Measurements from ENCODE around the gene CFHR1.

CFHR1 gene

GRCh38 chr1:196857188-196857587 is 37.7 kb downstream of the CFHR1 start:
- TF ChIP-seq CTCF (IDR thresholded peaks at IDR 0.05; ENCODE audit: insufficient read depth, low read length, poor library complexity, severe bottlenecking) = no peak
- no peaks in the 10 kb centered on the region for H3K36me3 ChIP-seq (ENCODE audit: control insufficient read depth, insufficient read depth, low read length)

GRCh38 chr1:196858811-196859210 is 39.3 kb downstream of the CFHR1 start:
- no peak for DNase-seq (ENCODE audit: extremely low read depth, insufficient read length)
- Histone ChIP-seq H3K27me3 (replicated peaks; ENCODE audit: control insufficient read depth, insufficient read depth, low read length) (no peaks in the 10 kb centered on the region), H3K4me3 (replicated peaks; ENCODE audit: low read depth, low read length) (no peak overlapping the region), H3K36me3 (ENCODE audit: control insufficient read depth, insufficient read depth, low read length) (no peaks in the 10 kb centered on the region)
- TF ChIP-seq CTCF (IDR thresholded peaks at IDR 0.05; ENCODE audit: insufficient read depth, low read length, poor library complexity, severe bottlenecking) = no peak

More at GRCh38 chr1:196857188-196857587, 37.7 kb downstream of the CFHR1 start:
- Histone ChIP-seq H3K4me3 (replicated peaks; ENCODE audit: low read depth, low read length) (no peak overlapping the region), H3K27me3 (replicated peaks; ENCODE audit: control insufficient read depth, insufficient read depth, low read length) (no peaks in the 10 kb centered on the region)
- no peak for DNase-seq (ENCODE audit: extremely low read depth, insufficient read length)

DNA sequence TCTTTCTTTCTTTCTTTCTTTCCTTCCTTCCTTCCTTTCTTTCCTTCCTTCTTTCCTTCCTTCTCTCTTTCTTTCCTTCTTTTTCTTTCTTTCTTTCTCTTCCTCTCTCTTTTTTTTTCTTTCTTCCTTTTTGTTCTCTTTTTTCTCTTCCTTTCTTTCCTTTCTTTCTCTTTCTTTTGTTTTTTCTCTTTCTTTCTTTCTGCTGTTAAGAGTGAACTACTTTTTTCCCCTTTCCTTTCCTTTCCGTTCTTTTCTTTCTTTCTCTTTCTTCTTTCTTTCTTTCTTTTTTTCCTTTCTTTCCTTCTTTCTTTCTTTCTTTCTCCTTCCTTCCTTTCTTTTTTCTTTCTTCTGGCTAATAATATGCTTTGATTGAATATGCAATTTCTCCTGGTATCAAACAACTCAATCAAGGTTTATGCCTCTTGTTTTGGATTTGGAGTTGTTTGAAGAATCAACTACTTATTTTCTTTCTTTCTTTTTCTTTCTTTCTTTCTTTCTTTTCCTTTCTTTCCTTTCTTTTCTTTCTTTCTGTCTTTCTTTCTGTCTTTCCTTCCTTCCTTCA is 40.9 kb downstream of the CFHR1 start:
- no peaks in the 10 kb centered on the region for H3K27me3 ChIP-seq (replicated peaks; ENCODE audit: control insufficient read depth, insufficient read depth, low read length)
- no peak for DNase-seq (ENCODE audit: extremely low read depth, insufficient read length)
- no peak overlapping the region for H3K4me3 ChIP-seq (replicated peaks; ENCODE audit: low read depth, low read length)
- H3K36me3 ChIP-seq (ENCODE audit: control insufficient read depth, insufficient read depth, low read length) = no peaks in the 10 kb centered on the region
- TF ChIP-seq CTCF (IDR thresholded peaks at IDR 0.05; ENCODE audit: insufficient read depth, low read length, poor library complexity, severe bottlenecking) = no peak

- DNase-seq (ENCODE audit: extremely low read depth, insufficient read length) = no peak
- Histone ChIP-seq H3K36me3 (ENCODE audit: control insufficient read depth, insufficient read depth, low read length) (no peaks in the 10 kb centered on the region), H3K4me3 (replicated peaks; ENCODE audit: low read depth, low read length) (no peak overlapping the region), H3K27me3 (replicated peaks; ENCODE audit: control insufficient read depth, insufficient read depth, low read length) (no peaks in the 10 kb centered on the region)
- TF ChIP-seq CTCF (IDR thresholded peaks at IDR 0.05; ENCODE audit: insufficient read depth, low read length, poor library complexity, severe bottlenecking) = no peak
Measured at GRCh38 chr1:196861429-196861828, 41.9 kb downstream of the CFHR1 start.

DNA sequence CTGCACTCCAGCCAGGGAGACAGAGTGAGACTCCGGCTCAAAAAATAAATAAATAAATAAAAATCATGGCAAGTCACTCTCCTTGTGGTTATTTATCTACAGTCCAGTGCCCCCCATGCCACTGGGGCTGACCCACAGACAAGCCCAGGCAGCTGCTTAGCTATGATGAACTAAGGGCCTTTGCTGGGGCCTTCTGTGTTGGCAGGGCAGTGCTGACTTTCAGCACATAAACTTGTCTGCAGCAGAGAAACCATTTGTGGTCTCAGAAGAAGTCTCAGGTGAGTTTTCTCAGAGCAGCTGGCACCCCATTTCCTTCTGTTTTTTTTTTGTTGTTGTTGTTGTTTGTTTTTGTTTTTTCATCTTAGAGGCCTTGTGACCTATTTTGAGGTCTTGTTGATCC is 47.4 kb downstream of the CFHR1 start:
- DNase-seq (ENCODE audit: extremely low read depth, insufficient read length) = no peak
- H3K4me3 ChIP-seq (replicated peaks; ENCODE audit: low read depth, low read length) = no peak overlapping the region

More for the DNA sequence above, 47.4 kb downstream of the CFHR1 start:
- no peak for TF ChIP-seq CTCF (IDR thresholded peaks at IDR 0.05; ENCODE audit: insufficient read depth, low read length, poor library complexity, severe bottlenecking)
- no peaks in the 10 kb centered on the region for H3K27me3 ChIP-seq (replicated peaks; ENCODE audit: control insufficient read depth, insufficient read depth, low read length)
- no peaks in the 10 kb centered on the region for H3K36me3 ChIP-seq (ENCODE audit: control insufficient read depth, insufficient read depth, low read length)

All from GM06990 (cell line).